ENCODE results near the gene ATF4.

The ATF4 gene

GRCh38 chr22:39524089-39524752, 3.9 kb downstream of the ATF4 start:
- no peak for DNase-seq (ENCODE audit: low spot score)
- TF ChIP-seq CTCF (IDR thresholded peaks at IDR 0.05; ENCODE audit: extremely low read depth, insufficient read depth, missing control alignments): no peak
- in situ Hi-C loops (cut with MboI; ENCODE audit: low pct_unique_long_range_greater_than_20kb, low sequenced_read_pairs, unreplicated experiment): no loop called here

GRCh38 chr22:39524753-39525657, 4.6 kb downstream of the ATF4 start:
- TF ChIP-seq CTCF (IDR thresholded peaks at IDR 0.05; ENCODE audit: extremely low read depth, insufficient read depth, missing control alignments): no peak
- DNase-seq (ENCODE audit: low spot score): no peak
- in situ Hi-C loops (cut with MboI; ENCODE audit: low pct_unique_long_range_greater_than_20kb, low sequenced_read_pairs, unreplicated experiment): no loop called here

- no peak for TF ChIP-seq CTCF (IDR thresholded peaks at IDR 0.05; ENCODE audit: extremely low read depth, insufficient read depth, missing control alignments)
- no peak for DNase-seq (ENCODE audit: low spot score)
- in situ Hi-C loops (cut with MboI; ENCODE audit: low pct_unique_long_range_greater_than_20kb, low sequenced_read_pairs, unreplicated experiment): no loop called here
These were observed 5.3 kb downstream of the ATF4 start for GRCh38 chr22:39525658-39525975.

- DNase-seq (ENCODE audit: low spot score): no peak
- in situ Hi-C loops (cut with MboI; ENCODE audit: low pct_unique_long_range_greater_than_20kb, low sequenced_read_pairs, unreplicated experiment): no loop called here
- no peak for TF ChIP-seq CTCF (IDR thresholded peaks at IDR 0.05; ENCODE audit: extremely low read depth, insufficient read depth, missing control alignments)
These were observed 6.4 kb downstream of the ATF4 start for GRCh38 chr22:39526736-39527171.

GRCh38 chr22:39527481-39527961, 7.2 kb downstream of the ATF4 start:
- in situ Hi-C loops (cut with MboI; ENCODE audit: low pct_unique_long_range_greater_than_20kb, low sequenced_read_pairs, unreplicated experiment): no loop called here
- TF ChIP-seq CTCF (IDR thresholded peaks at IDR 0.05; ENCODE audit: extremely low read depth, insufficient read depth, missing control alignments): no peak

GRCh38 chr22:39528080-39528661, 7.8 kb downstream of the ATF4 start:
- no peak for DNase-seq (ENCODE audit: low spot score)
- in situ Hi-C loops (cut with MboI; ENCODE audit: low pct_unique_long_range_greater_than_20kb, low sequenced_read_pairs, unreplicated experiment): no loop called here
- no peak for TF ChIP-seq CTCF (IDR thresholded peaks at IDR 0.05; ENCODE audit: extremely low read depth, insufficient read depth, missing control alignments)

More at GRCh38 chr22:39527481-39527961, 7.2 kb downstream of the ATF4 start:
- no peak for DNase-seq (ENCODE audit: low spot score)

Data from GM13977 (cell line).